Left ventricle myocardium inferior (tissue), 1 donor: ENCODE results near the gene PHF14. TPM values are rescaled to one million over a fixed set of nuclear protein-coding genes. Genes with fewer than 3 reads are reported as not detected.

ENCODE experiments used
- DNase-seq: peaks from one replicate; pipeline ENCODE4 v3.0.0-alpha.2; 2020
- H3K27ac ChIP-seq: fragments of 200-600 bp; replicated peaks from 2 replicates; pipeline ENCODE4 v1.8.0; 2021
- H3K27me3 ChIP-seq: fragments of 200-600 bp; 2 replicates; pipeline ENCODE4 v1.8.0; 2021; ENCODE audit warnings: low read depth
- H3K36me3 ChIP-seq: fragments of 200-600 bp; 2 replicates; pipeline ENCODE4 v1.8.0; 2021
- H3K4me1 ChIP-seq: fragments of 200-600 bp; 2 replicates; pipeline ENCODE4 v1.8.0; 2021
- H3K4me3 ChIP-seq: fragments of 200-600 bp; 2 replicates; pipeline ENCODE4 v1.8.0; 2021; ENCODE audit warnings: mild to moderate bottlenecking, moderate library complexity
- H3K9me3 ChIP-seq: fragments of 200-600 bp; replicated peaks from 2 replicates; pipeline ENCODE4 v1.8.0; 2021
- intact Hi-C: fragments of 100-400 bp; cut with micrococcal nuclease; formaldehyde crosslinking; loops from one replicate; pipeline ENCODE4 v1.11.0; 2022
- total RNA-seq: library from RNA; stranded (reverse); fragmentation: NEBNext Ultra II Directional; extraction: Animal tissue kit (Norgen Biotek cat#: 25700); gene quantifications from one replicate; pipeline ENCODE4 v1.2.1, GENCODE V29; 2021
- TF ChIP-seq, protein P1 (sequence below): fragments of 200-600 bp; IDR thresholded peaks from 2 replicates; pipeline ENCODE4 v1.8.0; 2021; ENCODE audit warnings: antibody characterized with exemption, mild to moderate bottlenecking, borderline replicate concordance
- donor health status: DM: no; HTN: yes; CAD: no; lungs with severe emphysema.

The PHF14 gene
- total RNA-seq, 1 donor from 2014 or later: 13.0 TPM

DNA sequence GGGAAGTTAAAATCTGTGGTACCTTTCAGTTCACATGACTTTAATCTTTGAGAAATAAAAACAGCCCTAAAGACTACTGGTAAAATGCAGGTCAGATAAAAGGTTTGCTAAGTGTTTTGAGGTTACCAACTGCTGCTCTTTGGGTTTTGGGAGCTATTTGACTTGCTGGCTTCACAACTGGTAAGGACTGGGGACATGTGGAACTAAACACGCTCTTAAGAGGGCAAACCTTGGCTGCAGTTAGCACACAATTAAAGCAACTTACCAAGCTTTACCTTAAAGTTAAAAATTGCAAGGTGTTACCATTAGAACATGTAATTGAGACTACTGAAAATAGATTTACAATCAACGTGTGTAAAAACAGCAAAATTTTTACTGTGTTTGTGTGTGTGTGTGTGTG is 220.2 kb downstream of the PHF14 start:
- TF ChIP-seq, protein P1, sequence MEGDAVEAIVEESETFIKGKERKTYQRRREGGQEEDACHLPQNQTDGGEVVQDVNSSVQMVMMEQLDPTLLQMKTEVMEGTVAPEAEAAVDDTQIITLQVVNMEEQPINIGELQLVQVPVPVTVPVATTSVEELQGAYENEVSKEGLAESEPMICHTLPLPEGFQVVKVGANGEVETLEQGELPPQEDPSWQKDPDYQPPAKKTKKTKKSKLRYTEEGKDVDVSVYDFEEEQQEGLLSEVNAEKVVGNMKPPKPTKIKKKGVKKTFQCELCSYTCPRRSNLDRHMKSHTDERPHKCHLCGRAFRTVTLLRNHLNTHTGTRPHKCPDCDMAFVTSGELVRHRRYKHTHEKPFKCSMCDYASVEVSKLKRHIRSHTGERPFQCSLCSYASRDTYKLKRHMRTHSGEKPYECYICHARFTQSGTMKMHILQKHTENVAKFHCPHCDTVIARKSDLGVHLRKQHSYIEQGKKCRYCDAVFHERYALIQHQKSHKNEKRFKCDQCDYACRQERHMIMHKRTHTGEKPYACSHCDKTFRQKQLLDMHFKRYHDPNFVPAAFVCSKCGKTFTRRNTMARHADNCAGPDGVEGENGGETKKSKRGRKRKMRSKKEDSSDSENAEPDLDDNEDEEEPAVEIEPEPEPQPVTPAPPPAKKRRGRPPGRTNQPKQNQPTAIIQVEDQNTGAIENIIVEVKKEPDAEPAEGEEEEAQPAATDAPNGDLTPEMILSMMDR: no peak

DNA sequence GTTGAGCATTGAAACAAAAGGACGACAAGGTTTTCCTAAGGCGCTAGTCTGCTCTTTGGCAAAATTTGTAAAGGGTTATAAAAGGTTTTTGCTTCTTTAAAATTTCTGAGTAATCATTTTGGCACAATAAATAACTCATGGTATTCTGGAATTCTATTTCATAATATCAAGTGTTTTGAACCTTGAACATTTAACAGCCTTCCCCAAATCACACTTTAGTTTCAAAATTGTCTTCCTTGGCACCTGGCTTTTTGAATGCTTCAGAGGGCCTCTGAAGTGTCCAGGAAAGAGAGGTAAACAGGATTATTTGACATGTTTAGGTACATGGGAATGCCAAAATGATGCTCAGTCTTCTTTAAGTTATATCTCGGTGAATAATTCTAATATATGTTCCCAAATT is 220.8 kb downstream of the PHF14 start:
- peak overlapping the region; percentile 61 for H3K27ac ChIP-seq
- intact Hi-C loops: no loop called here
- H3K4me1 ChIP-seq: peaks cover 11% of the 10 kb centered on the region
- peaks cover 5% of the 10 kb centered on the region for H3K27me3 ChIP-seq
- no peaks in the 10 kb centered on the region for H3K36me3 ChIP-seq
- H3K4me3 ChIP-seq: peak overlapping the region; percentile 61
- TF ChIP-seq, protein P1: no peak
- no peaks in the 10 kb centered on the region for H3K9me3 ChIP-seq
- DNase-seq: no peak

More for the DNA sequence above, 220.2 kb downstream of the PHF14 start:
- intact Hi-C loops: no loop called here
- peaks cover 11% of the 10 kb centered on the region for H3K4me1 ChIP-seq
- peaks cover 5% of the 10 kb centered on the region for H3K27me3 ChIP-seq
- DNase-seq: no peak
- no peaks in the 10 kb centered on the region for H3K36me3 ChIP-seq
- H3K4me3 ChIP-seq: peak overlapping the region; percentile 61
- peak overlapping the region; percentile 61 for H3K27ac ChIP-seq
- H3K9me3 ChIP-seq: no peaks in the 10 kb centered on the region

DNA sequence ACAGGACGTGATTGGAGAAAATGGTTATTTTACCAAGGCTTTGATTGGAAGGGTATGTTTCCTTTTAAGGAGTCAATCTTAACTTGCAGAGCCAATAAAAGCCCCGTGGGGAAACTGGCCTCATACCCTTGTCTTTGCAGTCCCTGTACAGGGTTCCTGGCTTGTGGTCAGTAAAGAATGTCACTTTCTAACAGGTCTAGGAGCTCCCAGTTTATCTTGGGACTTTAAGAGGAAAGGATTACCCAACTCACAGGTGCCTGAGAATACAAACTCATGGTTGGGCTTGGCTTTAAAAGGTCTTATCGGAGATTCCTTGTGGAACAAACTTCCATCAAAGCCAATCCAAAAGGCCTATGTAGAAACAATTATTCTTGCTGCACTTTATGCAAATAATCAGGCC is 221.8 kb downstream of the PHF14 start:
- DNase-seq: no peak
- Histone ChIP-seq H3K27ac (peak overlapping the region; percentile 17), H3K4me3 (peak overlapping the region; percentile 61), H3K27me3 (peaks cover 5% of the 10 kb centered on the region), H3K36me3 (no peaks in the 10 kb centered on the region), H3K4me1 (peaks cover 11% of the 10 kb centered on the region), H3K9me3 (no peaks in the 10 kb centered on the region)
- intact Hi-C loops: no loop called here
- TF ChIP-seq, protein P1: no peak

DNA sequence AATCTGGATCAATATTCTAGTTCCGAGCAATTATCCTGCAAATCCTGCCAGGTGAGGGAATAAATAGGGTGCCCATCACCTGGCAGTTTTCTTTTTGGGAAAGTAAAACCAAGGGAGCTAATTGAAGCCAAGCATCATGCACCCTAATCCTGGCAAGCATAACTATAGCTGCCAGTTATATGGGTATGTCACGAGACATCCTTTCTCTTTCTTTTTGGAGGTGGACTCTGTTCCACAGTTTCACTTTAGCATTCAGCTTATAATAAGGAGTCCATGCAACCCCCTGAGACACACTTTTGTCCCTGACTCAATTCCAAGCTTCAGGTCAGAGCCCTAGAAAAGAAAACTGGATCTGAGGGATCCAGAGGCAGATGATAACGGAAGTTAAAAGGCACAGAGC is 222.5 kb downstream of the PHF14 start:
- Histone ChIP-seq H3K36me3 (no peaks in the 10 kb centered on the region), H3K27me3 (peaks cover 5% of the 10 kb centered on the region), H3K4me1 (peaks cover 11% of the 10 kb centered on the region), H3K27ac (no peak overlapping the region), H3K9me3 (no peaks in the 10 kb centered on the region), H3K4me3 (no peak overlapping the region)
- TF ChIP-seq, protein P1: no peak
- intact Hi-C loops: no loop called here
- no peak for DNase-seq

DNA sequence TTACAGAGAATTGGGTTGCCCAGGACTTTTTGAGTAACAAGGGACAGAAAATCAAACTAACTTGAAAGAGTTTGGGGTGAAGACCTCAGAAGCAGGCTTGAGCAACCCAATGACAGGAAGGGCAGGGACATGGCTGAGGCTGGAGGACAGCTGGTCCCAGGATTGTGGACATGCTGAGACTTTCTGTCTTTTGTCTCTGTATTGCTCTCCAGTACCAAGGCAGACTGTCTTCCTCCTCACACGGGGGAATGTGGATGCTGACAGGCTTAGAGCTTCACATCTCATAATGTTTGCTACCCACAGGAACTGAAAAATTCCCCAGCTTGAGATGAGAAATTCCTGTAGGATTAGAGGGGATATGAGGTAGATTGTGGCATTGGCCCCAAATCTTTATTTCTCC is 229.6 kb downstream of the PHF14 start:
- TF ChIP-seq, protein P1: no peak
- intact Hi-C loops: no loop called here
- Histone ChIP-seq H3K4me3 (no peak overlapping the region), H3K27me3 (no peaks in the 10 kb centered on the region), H3K27ac (peak overlapping the region; percentile 24), H3K36me3 (no peaks in the 10 kb centered on the region), H3K9me3 (no peaks in the 10 kb centered on the region), H3K4me1 (peaks cover 6% of the 10 kb centered on the region)
- no peak for DNase-seq
